Loucy (cell line): Measurements from ENCODE around the gene AGPAT3.
A peak's percentile ranks its signal among the peaks of the same experiment; 100 is the strongest.

Experiments
- H2AFZ ChIP-seq: fragments of 200-600 bp; sonication (generic); 2 replicates; pipeline ENCODE4 v1.6.0; 2016; ENCODE audit warnings: antibody characterized with exemption, mild to moderate bottlenecking, low read length, moderate library complexity
- H3F3A ChIP-seq: fragments of 200-600 bp; 2 replicates; pipeline ENCODE4 v1.6.0; 2016; ENCODE audit warnings: antibody characterized with exemption, low read depth, mild to moderate bottlenecking
- H3K27me3 ChIP-seq: fragments of 200-600 bp; sonication (generic); 2 replicates; pipeline ENCODE4 v1.6.1; 2014; ENCODE audit warnings: low read length, mild to moderate bottlenecking; ENCODE audit not compliant: insufficient read depth, poor library complexity, severe bottlenecking
- H3K36me3 ChIP-seq: fragments of 200-600 bp; sonication (generic); 2 replicates; pipeline ENCODE4 v1.6.1; 2016; ENCODE audit warnings: low read length; ENCODE audit not compliant: insufficient read depth
- H3K4me1 ChIP-seq: fragments of 200-600 bp; sonication (generic); 2 replicates; pipeline ENCODE4 v1.5.1; 2014; ENCODE audit warnings: low read length, mild to moderate bottlenecking; ENCODE audit not compliant: insufficient read depth, poor library complexity, severe bottlenecking
- H3K4me2 ChIP-seq: fragments of 200-600 bp; sonication (generic); 2 replicates; pipeline ENCODE4 v1.6.0; 2014; ENCODE audit warnings: antibody characterized with exemption, low read length, low read depth, mild to moderate bottlenecking; ENCODE audit not compliant: poor library complexity, severe bottlenecking
- H3K4me3 ChIP-seq: fragments of 200-600 bp; sonication (generic); 2 replicates; pipeline ENCODE4 v1.5.1; 2014; ENCODE audit warnings: low read length, mild to moderate bottlenecking, mixed read lengths; ENCODE audit not compliant: poor library complexity, severe bottlenecking
- H3K79me2 ChIP-seq: fragments of 200-600 bp; sonication (generic); 2 replicates; pipeline ENCODE4 v1.6.1; 2014; ENCODE audit warnings: low read length; ENCODE audit not compliant: insufficient read depth
- H3K9ac ChIP-seq: fragments of 200-600 bp; sonication (generic); 2 replicates; pipeline ENCODE4 v1.6.0; 2014; ENCODE audit warnings: mild to moderate bottlenecking, low read depth, low read length, moderate library complexity; ENCODE audit not compliant: poor library complexity, severe bottlenecking
- H3K9me2 ChIP-seq: fragments of 200-600 bp; sonication (generic); replicated peaks from 2 replicates; pipeline ENCODE4 v1.6.1; 2016; ENCODE audit warnings: low read depth, low read length, mixed read lengths
- H3K9me3 ChIP-seq: fragments of 200-600 bp; sonication (generic); 2 replicates; pipeline ENCODE4 v1.6.1; 2014; ENCODE audit warnings: mild to moderate bottlenecking, antibody characterized with exemption, low read length, low read depth; ENCODE audit not compliant: insufficient read depth
- H4K20me1 ChIP-seq: fragments of 200-600 bp; sonication (generic); 2 replicates; pipeline ENCODE4 v1.6.0; 2014; ENCODE audit warnings: antibody characterized with exemption, low read length, mild to moderate bottlenecking; ENCODE audit not compliant: insufficient read depth, poor library complexity, severe bottlenecking
- CTCF ChIP-seq: fragments of 200-600 bp; sonication (generic); conservative IDR thresholded peaks from 2 replicates; pipeline ENCODE4 v1.5.1; 2014; ENCODE audit warnings: mild to moderate bottlenecking, antibody characterized with exemption, low read length
- EZH2phosphoT487 ChIP-seq: fragments of 200-600 bp; IDR thresholded peaks from 2 replicates; pipeline ENCODE4 v1.6.1; 2018; ENCODE audit warnings: antibody characterized with exemption, mild to moderate bottlenecking, moderate library complexity, borderline replicate concordance

The AGPAT3 gene

GRCh38 chr21:43865540-43866259 lies 677 bp downstream of the AGPAT3 start:
- Histone ChIP-seq H3K9me2 (no peaks in the 10 kb centered on the region), H3K9ac (peak overlapping the region; percentile 88), H3K4me3 (peak overlapping the region; percentile 92), H3F3A (no peaks in the 10 kb centered on the region), H3K4me2 (peak overlapping the region; percentile 66), H2AFZ (peak overlapping the region; percentile 66), H3K36me3 (no peaks in the 10 kb centered on the region), H3K9me3 (no peaks in the 10 kb centered on the region), H3K79me2 (peaks cover 54% of the 10 kb centered on the region), H3K27me3 (no peaks in the 10 kb centered on the region), H3K4me1 (peaks cover 48% of the 10 kb centered on the region), H4K20me1 (peaks cover 24% of the 10 kb centered on the region)
- TF ChIP-seq EZH2phosphoT487, result no peak
- no peak for TF ChIP-seq CTCF

GRCh38 chr21:43866260-43866629 lies 1.2 kb downstream of the AGPAT3 start:
- Histone ChIP-seq H3K9me3 (no peaks in the 10 kb centered on the region), H3K4me2 (peak overlapping the region; percentile 66), H3K4me1 (peaks cover 51% of the 10 kb centered on the region), H2AFZ (peak overlapping the region; percentile 66; the same call in 1 of the 2 replicates), H4K20me1 (peaks cover 25% of the 10 kb centered on the region), H3K4me3 (peak overlapping the region; percentile 92), H3K9me2 (no peaks in the 10 kb centered on the region), H3K36me3 (no peaks in the 10 kb centered on the region), H3K79me2 (peaks cover 59% of the 10 kb centered on the region), H3F3A (no peaks in the 10 kb centered on the region), H3K27me3 (no peaks in the 10 kb centered on the region), H3K9ac (peak overlapping the region; percentile 88)
- no peak for TF ChIP-seq EZH2phosphoT487
- TF ChIP-seq CTCF, result no peak

GRCh38 chr21:43866659-43867331 lies 1.8 kb downstream of the AGPAT3 start:
- H3K4me1 ChIP-seq, result peaks cover 55% of the 10 kb centered on the region
- peak overlapping the region; percentile 92 for H3K4me3 ChIP-seq
- H2AFZ ChIP-seq, result no peak overlapping the region
- peaks cover 25% of the 10 kb centered on the region for H4K20me1 ChIP-seq
- H3K27me3 ChIP-seq, result no peaks in the 10 kb centered on the region
- H3K9me2 ChIP-seq, result no peaks in the 10 kb centered on the region
- no peaks in the 10 kb centered on the region for H3K36me3 ChIP-seq
- peak overlapping the region; percentile 66 for H3K4me2 ChIP-seq
- no peaks in the 10 kb centered on the region for H3F3A ChIP-seq
- peaks cover 65% of the 10 kb centered on the region for H3K79me2 ChIP-seq
- no peaks in the 10 kb centered on the region for H3K9me3 ChIP-seq
- H3K9ac ChIP-seq, result peak overlapping the region; percentile 88
- TF ChIP-seq CTCF (no peak), EZH2phosphoT487 (no peak)
